Pancreas (tissue), 10 donors: Measurements from ENCODE around the gene MACROD2. TPM values are rescaled to one million over a fixed set of nuclear protein-coding genes. Genes with fewer than 3 reads are reported as not detected.

Source experiments
- ATAC-seq, 4 donors: fragments of 200-7000 bp; cut with Tn5 transposase; one replicate each; pipeline versions ENCODE4 v1.8.0 to v1.9.1; 2020; ENCODE audit warnings: mild to moderate bottlenecking in 4 of 4, moderate library complexity in 4 of 4
- DNase-seq, 6 donors: peaks; one replicate each; pipeline ENCODE4 v3.0.0-alpha.2; 2020
- FAIRE-seq: peaks from 2 replicates; lab custom pipeline; 2012; peaks lifted over from hg19 to GRCh38; lab: Jason Lieb, UNC
- H3K27ac ChIP-seq, 4 donors: fragments of 200-600 bp; sonication (generic); 1 replicate in 3 of 4; 2 replicates in 1 of 4; pipeline versions ENCODE4 v1.5.0 to v1.8.0; 2020
- H3K27me3 ChIP-seq, 4 donors: fragments of 200-600 bp; one replicate each; pipeline ENCODE4 v1.8.0; 2021
- H3K36me3 ChIP-seq, 3 donors: fragments of 200-600 bp; sonication (generic) in 1 of 3; one replicate each; pipeline versions ENCODE4 v1.5.0 to v1.8.0; 2020 to 2021
- H3K4me1 ChIP-seq, 3 donors: fragments of 200-600 bp; one replicate each; pipeline ENCODE4 v1.8.0; 2021
- H3K4me3 ChIP-seq, 4 donors: fragments of 200-600 bp; sonication (generic) in 2 of 4; one replicate each; pipeline versions ENCODE4 v1.5.0 to v1.8.0; 2020 to 2021
- H3K9me3 ChIP-seq, 4 donors: fragments of 200-600 bp; one replicate each; pipeline ENCODE4 v1.8.0; 2021
- CTCF ChIP-seq, 4 donors: fragments of 200-600 bp; sonication (generic) in 3 of 4; IDR thresholded peaks; one replicate each; pipeline versions ENCODE4 v1.5.0 to v1.8.0; 2021; ENCODE audit warnings: antibody characterized with exemption in 4 of 4
- WGBS, 2 donors: extraction: QIAGEN DNeasy Blood & Tissue Kit; methylation state at CpG; one replicate each; pipeline ENCODE4 v1.1.7; 2013; 5-methylcytosine and 5-hydroxymethylcytosine counted together
- intact Hi-C, 3 donors: fragments of 100-400 bp; cut with DNase I; formaldehyde crosslinking; loops; one replicate each; pipeline versions ENCODE4 v1.11.1 to v1.14.2; 2022
- polyA plus RNA-seq, 2 donors: library from polyadenylated mRNA; stranded (reverse); fragments of 200-250 nt; gene quantifications; one replicate each; pipeline ENCODE4 v1.2.3, GENCODE V29; 2013
- total RNA-seq, 6 donors: library from RNA; stranded (reverse); fragmentation: NEBNext Ultra II Directional in 4 of 6; extraction: Animal tissue kit (Norgen Biotek cat#: 25700) in 4 of 6; gene quantifications; one replicate each; pipeline versions ENCODE4 v1.2.1 to v1.2.4, GENCODE V29; 2021 to 2023
- donor health status: healthy with polysubstance abuse.
- donor health status: DM: no; HTN: no; CAD: no; lungs with moderate emphysema.
- donor health status: DM: no; HTN: no; CAD: no.
- donor health status: control.
- donor health status: control.
- donor health status: Bipolar disorder and iron deficiency.
- donor health status: DM: yes; HTN: yes; CAD: no.
- donor health status: DM: no; HTN: no; CAD: no.
- donor health status: DM: no; HTN: no; CAD: no.
- donor health status: DM: yes; HTN: yes; CAD: no.

Gene MACROD2
- total and polyA plus RNA-seq, 8 donors, result 1.7 to 4.9 (median 2.7) TPM

- H3K27ac ChIP-seq, result no peak overlapping the region
- H3K4me3 ChIP-seq, result no peak overlapping the region
- DNase-seq (no peak), ATAC-seq (no peak), FAIRE-seq (no peak)
- no peak for TF ChIP-seq CTCF (IDR thresholded peaks at IDR 0.05)
- 88 to 91% methylated on average over 8 of the region's 8 CpGs for WGBS, 2 donors
- no peaks in the 10 kb centered on the region for H3K27me3 ChIP-seq
- no peaks in the 10 kb centered on the region for H3K9me3 ChIP-seq
- peaks cover 7 to 32% (median 18%) of the 10 kb centered on the region in 3 donors for H3K4me1 ChIP-seq
- intact Hi-C loops, result loop anchor here in 1 of 3 donors (10.0 kb wide), 1 partner anchor 645 kb away; no protein-coding TSS in a partner anchor
- H3K36me3 ChIP-seq, result no peaks in the 10 kb centered on the region
These were observed 994.4 kb downstream of the MACROD2 start for GRCh38 chr20:14989535-14990290.

- ATAC-seq (no peak), DNase-seq (no peak), FAIRE-seq (no peak)
- Histone ChIP-seq H3K4me3 (no peak overlapping the region), H3K4me1 (peaks cover 0 to 21% (median 9%) of the 10 kb centered on the region in 3 donors), H3K36me3 (no peaks in the 10 kb centered on the region), H3K27me3 (no peaks in the 10 kb centered on the region), H3K9me3 (no peaks in the 10 kb centered on the region), H3K27ac (no peak overlapping the region)
- TF ChIP-seq CTCF (IDR thresholded peaks at IDR 0.05), result no peak
- 67 to 85% methylated on average over 1 of the region's 1 CpG for WGBS, 2 donors
- intact Hi-C loops, result no loop called here
These were observed 995.7 kb downstream of the MACROD2 start for GRCh38 chr20:14991023-14991422.

DNA sequence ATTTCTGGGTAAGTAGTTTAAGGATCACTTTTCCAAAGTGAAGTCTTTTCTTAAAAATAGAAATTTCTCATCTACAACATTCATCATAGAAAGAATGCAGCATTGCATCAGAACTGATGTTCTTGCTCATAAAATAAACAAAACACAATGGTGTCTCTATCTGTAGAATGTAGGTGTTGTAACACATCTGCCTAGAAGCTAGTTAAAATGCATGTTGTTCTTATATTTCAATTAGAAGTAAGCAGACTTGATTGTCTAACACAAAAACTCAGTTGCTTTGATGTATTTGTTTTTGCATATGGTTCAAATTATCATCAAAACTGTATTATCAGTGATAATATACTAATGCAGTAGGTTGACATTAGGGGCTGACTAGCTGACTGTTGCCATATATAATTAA is 996.8 kb downstream of the MACROD2 start:
- FAIRE-seq (no peak), DNase-seq (no peak), ATAC-seq (no peak)
- peaks cover 0 to 10% (median 2%) of the 10 kb centered on the region in 3 donors for H3K4me1 ChIP-seq
- no peaks in the 10 kb centered on the region for H3K27me3 ChIP-seq
- no peaks in the 10 kb centered on the region for H3K9me3 ChIP-seq
- no peak overlapping the region for H3K4me3 ChIP-seq
- H3K27ac ChIP-seq, result no peak overlapping the region
- intact Hi-C loops, result no loop called here
- TF ChIP-seq CTCF (IDR thresholded peaks at IDR 0.05), result no peak
- H3K36me3 ChIP-seq, result no peaks in the 10 kb centered on the region

DNA sequence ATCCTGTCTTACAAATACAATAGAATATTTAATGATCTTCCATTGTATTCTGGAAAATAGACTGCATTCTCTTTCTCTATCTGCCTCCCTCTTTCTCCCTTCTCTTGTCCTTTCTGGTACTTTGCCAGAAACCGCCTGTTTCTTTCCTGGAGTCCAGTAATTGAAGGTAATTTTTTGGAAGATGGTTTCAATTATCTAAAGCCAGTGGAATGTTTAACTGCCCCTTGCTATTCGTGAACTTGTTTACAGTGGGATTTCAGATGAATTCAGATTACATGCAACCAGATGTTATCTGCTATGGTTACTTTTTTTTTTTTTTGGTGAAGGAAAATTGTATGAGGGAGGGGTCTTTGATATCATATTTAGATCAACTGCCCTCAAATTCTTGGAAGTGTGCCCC is 997.6 kb downstream of the MACROD2 start:
- peaks cover 0 to 4% (median 0%) of the 10 kb centered on the region in 3 donors for H3K4me1 ChIP-seq
- intact Hi-C loops, result no loop called here
- no peaks in the 10 kb centered on the region for H3K9me3 ChIP-seq
- no peak for ATAC-seq
- no peaks in the 10 kb centered on the region for H3K27me3 ChIP-seq
- no peak overlapping the region for H3K27ac ChIP-seq
- FAIRE-seq, result no peak
- no peak overlapping the region for H3K4me3 ChIP-seq
- DNase-seq, result no peak
- H3K36me3 ChIP-seq, result no peaks in the 10 kb centered on the region
- no peak for TF ChIP-seq CTCF (IDR thresholded peaks at IDR 0.05)
- WGBS, 2 donors, result 56 to 57% methylated on average over 2 of the region's 2 CpGs
